ENCODE data around the gene FAM43A.

The FAM43A gene

GRCh38 chr3:194713299-194714136 lies 27.8 kb downstream of the FAM43A start:
- no peak for DNase-seq

GRCh38 chr3:194714137-194714455 lies 28.4 kb downstream of the FAM43A start:
- no peak for DNase-seq

- no peak for DNase-seq
These were observed 28.9 kb downstream of the FAM43A start for GRCh38 chr3:194714564-194714963.

GRCh38 chr3:194715022-194715800 lies 29.5 kb downstream of the FAM43A start:
- no peak for DNase-seq

GRCh38 chr3:194718079-194718478 lies 32.4 kb downstream of the FAM43A start:
- no peak for DNase-seq

- DNase-seq = no peak
These were observed 34.4 kb downstream of the FAM43A start for GRCh38 chr3:194720048-194720447.

- DNase-seq = no peak
These were observed 38.3 kb downstream of the FAM43A start for GRCh38 chr3:194723846-194724618.

- no peak for DNase-seq
These were observed 39.7 kb downstream of the FAM43A start for GRCh38 chr3:194725346-194725745.

- DNase-seq = no peak
These were observed 41.9 kb downstream of the FAM43A start for GRCh38 chr3:194727435-194728128.

- no peak for DNase-seq
These were observed 43.3 kb downstream of the FAM43A start for GRCh38 chr3:194728986-194729385.

- no peak for DNase-seq
These were observed 44.7 kb downstream of the FAM43A start for GRCh38 chr3:194730365-194730764.

GRCh38 chr3:194731506-194732073 lies 45.9 kb downstream of the FAM43A start:
- no peak for DNase-seq

GRCh38 chr3:194732617-194733016 lies 46.9 kb downstream of the FAM43A start:
- DNase-seq = no peak

GRCh38 chr3:194736277-194736895 lies 50.7 kb downstream of the FAM43A start:
- DNase-seq = no peak

GRCh38 chr3:194736896-194737600 lies 51.4 kb downstream of the FAM43A start:
- DNase-seq = no peak

Data from effector CD4-positive, alpha-beta T cell (primary cell).